Uterus (tissue), 4 donors: Measurements from ENCODE around the gene CDC34. TPM values are rescaled to one million over a fixed set of nuclear protein-coding genes. Genes with fewer than 3 reads are reported as not detected.

ENCODE experiments used
- DNase-seq, 2 donors: peaks; one replicate each; pipeline ENCODE4 v3.0.0-alpha.2; 2019 to 2020
- H3K27ac ChIP-seq, 2 donors: fragments of 200-600 bp; sonication (generic); 1 replicate in 1 of 2; 2 replicates in 1 of 2; pipeline ENCODE4 v1.5.1; 2016 to 2018
- H3K27me3 ChIP-seq, 2 donors: fragments of 200-600 bp; sonication (generic); one replicate each; pipeline ENCODE4 v1.5.1; 2018 to 2019; ENCODE audit warnings: control low read depth in 1 of 2
- H3K36me3 ChIP-seq, 2 donors: fragments of 200-600 bp; sonication (generic); one replicate each; pipeline ENCODE4 v1.5.1; 2019; ENCODE audit warnings: control low read depth in 1 of 2
- H3K4me1 ChIP-seq, 2 donors: fragments of 200-600 bp; sonication (generic); one replicate each; pipeline ENCODE4 v1.5.1; 2018 to 2019; ENCODE audit warnings: control low read depth in 1 of 2
- H3K4me3 ChIP-seq, 2 donors: fragments of 200-600 bp; sonication (generic); 1 replicate in 1 of 2; 2 replicates in 1 of 2; pipeline ENCODE4 v1.5.1; 2018 to 2019; ENCODE audit warnings: mild to moderate bottlenecking in 1 of 2
- H3K9me3 ChIP-seq, 2 donors: fragments of 200-600 bp; sonication (generic); one replicate each; pipeline ENCODE4 v1.5.1; 2019; ENCODE audit warnings: control low read depth in 1 of 2
- POLR2A ChIP-seq, 2 donors: fragments of 450-650 bp; IDR thresholded peaks; one replicate each; pipeline ENCODE4 v1.6.1; 2016; ENCODE audit warnings: antibody characterized with exemption in 2 of 2, mild to moderate bottlenecking in 1 of 2, moderate library complexity in 1 of 2
- intact Hi-C: fragments of 100-400 bp; cut with DNase I; formaldehyde crosslinking; loops from one replicate; pipeline ENCODE4 v1.15.1; 2023; ENCODE audit warnings: low total_unique reads
- total RNA-seq, 4 donors: library from RNA; depleted of rRNA in 3 of 4; stranded (reverse); fragments of >200 nt in 3 of 4; gene quantifications; one replicate each; pipeline versions ENCODE4 v1.1.0 to v1.2.4, GENCODE V29; 2014 to 2023
- TF ChIP-seq, protein P1 (sequence below), 4 experiments: fragments of 200-600 bp in 2 of 4; fragments of 450-650 bp in 2 of 4; sonication (generic) in 2 of 4; IDR thresholded peaks; one replicate each; pipeline ENCODE4 v1.5.1; 2016 to 2019; ENCODE audit warnings: antibody characterized with exemption in 4 of 4, mild to moderate bottlenecking in 2 of 4, moderate library complexity in 1 of 4
- donor health status: DM: yes; HTN: yes; CAD: no.

Gene CDC34
- total RNA-seq, 4 donors from 2014 or later = 44.4 to 459 (median 101) TPM

DNA sequence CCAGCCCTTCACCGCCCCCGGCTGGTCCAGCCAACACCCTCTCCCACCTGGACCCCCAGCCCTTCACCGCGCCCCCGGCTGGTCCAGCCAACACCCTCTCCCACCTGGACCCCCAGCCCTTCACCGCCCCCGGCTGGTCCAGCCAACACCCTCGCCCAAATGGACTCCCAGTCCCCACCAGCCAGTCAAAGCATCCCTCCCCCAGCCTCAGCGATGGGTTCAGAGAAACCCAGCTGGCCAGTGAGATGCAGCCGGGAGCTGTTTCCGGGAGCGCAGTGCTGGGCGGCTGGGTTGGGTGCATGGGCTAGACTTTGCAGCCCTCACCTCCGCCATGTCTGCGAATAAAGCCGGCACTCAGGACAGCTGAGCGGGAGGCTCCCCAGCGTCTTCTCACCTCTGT is 6.5 kb upstream of the CDC34 start:
- no peak for DNase-seq
- intact Hi-C loops = no loop called here
- TF ChIP-seq, protein P1, sequence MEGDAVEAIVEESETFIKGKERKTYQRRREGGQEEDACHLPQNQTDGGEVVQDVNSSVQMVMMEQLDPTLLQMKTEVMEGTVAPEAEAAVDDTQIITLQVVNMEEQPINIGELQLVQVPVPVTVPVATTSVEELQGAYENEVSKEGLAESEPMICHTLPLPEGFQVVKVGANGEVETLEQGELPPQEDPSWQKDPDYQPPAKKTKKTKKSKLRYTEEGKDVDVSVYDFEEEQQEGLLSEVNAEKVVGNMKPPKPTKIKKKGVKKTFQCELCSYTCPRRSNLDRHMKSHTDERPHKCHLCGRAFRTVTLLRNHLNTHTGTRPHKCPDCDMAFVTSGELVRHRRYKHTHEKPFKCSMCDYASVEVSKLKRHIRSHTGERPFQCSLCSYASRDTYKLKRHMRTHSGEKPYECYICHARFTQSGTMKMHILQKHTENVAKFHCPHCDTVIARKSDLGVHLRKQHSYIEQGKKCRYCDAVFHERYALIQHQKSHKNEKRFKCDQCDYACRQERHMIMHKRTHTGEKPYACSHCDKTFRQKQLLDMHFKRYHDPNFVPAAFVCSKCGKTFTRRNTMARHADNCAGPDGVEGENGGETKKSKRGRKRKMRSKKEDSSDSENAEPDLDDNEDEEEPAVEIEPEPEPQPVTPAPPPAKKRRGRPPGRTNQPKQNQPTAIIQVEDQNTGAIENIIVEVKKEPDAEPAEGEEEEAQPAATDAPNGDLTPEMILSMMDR (IDR thresholded peaks at IDR 0.05) = no peak
- no peak for TF ChIP-seq POLR2A (IDR thresholded peaks at IDR 0.05)
- H3K4me3 ChIP-seq = no peak overlapping the region
- no peaks in the 10 kb centered on the region for H3K36me3 ChIP-seq
- no peak overlapping the region for H3K27ac ChIP-seq
- H3K27me3 ChIP-seq = no peaks in the 10 kb centered on the region
- no peaks in the 10 kb centered on the region for H3K9me3 ChIP-seq
- H3K4me1 ChIP-seq = no peaks in the 10 kb centered on the region

DNA sequence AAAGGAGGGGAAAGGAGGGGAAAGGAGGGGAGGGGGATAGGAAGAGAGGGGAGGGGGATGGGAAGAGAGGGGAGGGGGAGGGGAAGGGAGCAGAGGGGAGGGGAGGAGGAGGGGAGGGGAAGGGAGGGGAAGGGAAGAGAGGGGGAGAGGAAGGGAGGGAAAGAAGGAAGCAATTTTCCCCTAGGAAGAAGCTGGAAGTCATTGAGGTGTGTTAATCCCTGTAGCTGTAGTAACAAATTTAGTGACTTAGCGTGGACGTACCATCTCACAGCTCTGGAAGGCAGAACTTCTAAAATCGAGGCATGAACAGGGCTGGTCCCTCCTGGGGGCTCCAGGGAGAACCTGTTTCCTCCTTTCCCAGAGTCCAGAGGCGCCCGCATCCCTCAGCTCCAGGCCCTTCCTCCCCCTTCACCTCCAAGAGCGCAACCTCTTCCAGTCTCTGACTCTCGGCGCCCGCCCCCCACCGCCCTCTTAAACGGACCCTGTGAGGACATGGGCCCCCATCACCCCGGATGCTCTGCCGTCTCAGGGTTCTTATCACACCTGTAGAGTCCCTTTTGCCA is 5.6 kb upstream of the CDC34 start:
- Histone ChIP-seq H3K9me3 (no peaks in the 10 kb centered on the region), H3K27ac (no peak overlapping the region), H3K4me1 (no peaks in the 10 kb centered on the region), H3K27me3 (no peaks in the 10 kb centered on the region), H3K36me3 (no peaks in the 10 kb centered on the region), H3K4me3 (no peak overlapping the region)
- no peak for TF ChIP-seq POLR2A (IDR thresholded peaks at IDR 0.05)
- TF ChIP-seq, protein P1 (IDR thresholded peaks at IDR 0.05) = no peak
- intact Hi-C loops = no loop called here
- DNase-seq = no peak

DNA sequence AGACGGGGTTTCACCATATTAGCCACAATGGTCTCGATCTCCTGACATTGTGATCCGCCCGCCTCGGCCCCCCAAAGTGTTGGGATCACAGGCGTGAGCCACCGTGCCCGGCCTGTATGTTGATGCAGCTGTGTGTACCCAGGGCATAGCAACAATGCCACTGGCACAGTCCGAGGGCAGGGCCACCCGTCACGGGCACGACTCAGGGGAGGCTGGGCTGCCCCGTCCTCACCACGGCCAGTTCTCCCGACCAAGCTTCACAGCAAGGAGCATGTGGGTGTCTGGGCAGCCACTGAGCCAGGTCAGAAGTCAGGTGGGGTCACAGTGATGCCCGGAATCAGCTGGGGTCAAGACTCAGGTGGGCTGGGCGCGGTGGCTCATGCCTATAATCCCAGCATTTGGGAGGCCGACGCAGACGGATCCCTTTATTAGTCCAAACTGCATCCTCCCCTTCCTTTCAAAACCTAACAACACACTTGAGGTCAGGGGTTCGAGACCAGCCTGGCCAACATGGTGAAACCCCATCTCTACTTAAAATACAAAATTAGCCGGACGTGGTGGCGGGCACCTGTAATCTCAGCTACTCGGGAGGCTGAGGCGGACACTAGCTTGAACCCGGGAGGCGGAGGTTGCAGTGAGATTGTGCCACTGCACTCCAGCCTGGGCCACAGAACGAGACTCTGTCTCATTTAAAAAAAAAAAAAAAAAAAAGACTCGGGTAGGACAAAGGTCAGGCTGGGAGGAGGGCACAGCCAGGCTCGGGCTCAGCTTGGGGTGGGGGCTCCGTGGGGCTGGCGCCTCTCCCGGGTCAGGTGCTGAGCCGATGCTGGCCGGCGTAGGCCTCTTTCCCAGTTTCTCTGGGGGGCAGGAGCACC is 1.2 kb upstream of the CDC34 start:
- DNase-seq = peak in 1 of 2 donors; percentile 28
- peak overlapping the region; percentile 93 to 97 for H3K27ac ChIP-seq
- H3K4me3 ChIP-seq = peak overlapping the region; percentile 97 to 98
- peaks cover 0 to 20% of the 10 kb centered on the region in 2 donors for H3K4me1 ChIP-seq
- no peaks in the 10 kb centered on the region for H3K36me3 ChIP-seq
- H3K27me3 ChIP-seq = no peaks in the 10 kb centered on the region
- intact Hi-C loops = no loop called here
- TF ChIP-seq, protein P1 (IDR thresholded peaks at IDR 0.05) = no peak
- no peak for TF ChIP-seq POLR2A (IDR thresholded peaks at IDR 0.05)
- no peaks in the 10 kb centered on the region for H3K9me3 ChIP-seq

DNA sequence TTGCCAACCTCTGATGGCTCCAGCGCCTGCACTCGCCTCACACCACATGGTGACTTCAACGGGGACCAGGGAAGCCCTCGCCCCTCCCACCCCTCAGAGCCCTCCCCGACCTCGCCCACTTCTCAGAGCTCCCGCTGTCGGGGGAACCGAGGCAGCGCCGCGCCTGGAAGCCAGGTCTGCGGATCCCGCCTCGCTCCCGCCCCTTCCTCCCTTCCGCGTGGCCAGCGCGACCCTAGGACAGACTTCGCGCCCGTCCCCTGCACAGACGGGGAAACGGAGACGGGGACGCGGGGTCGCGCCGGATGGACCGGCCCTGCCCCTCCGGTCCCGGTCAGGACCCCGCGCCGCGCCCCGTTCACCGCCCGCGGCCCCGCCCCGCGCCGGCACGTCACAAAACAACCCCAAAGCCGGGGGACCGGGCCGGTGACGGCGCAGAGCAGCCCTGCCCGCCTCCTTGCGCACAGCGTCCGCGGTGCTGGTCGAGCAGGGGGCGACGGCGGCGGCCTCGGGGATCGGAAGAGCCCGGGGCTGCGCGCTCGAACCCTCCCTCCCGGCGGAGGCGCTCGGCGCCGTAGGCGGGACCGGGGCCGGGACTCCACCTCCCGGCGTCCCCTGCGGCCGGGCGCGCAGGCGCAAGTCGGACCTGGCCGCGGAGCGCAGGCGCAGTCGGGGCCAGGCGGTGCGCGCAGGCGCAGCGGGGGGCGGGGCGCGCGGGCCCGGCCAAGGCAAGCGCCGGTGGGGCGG is 379 bp upstream of the CDC34 start:
- Histone ChIP-seq H3K27ac (peak overlapping the region; percentile 93 to 97), H3K36me3 (no peaks in the 10 kb centered on the region), H3K4me1 (peaks cover 0 to 23% of the 10 kb centered on the region in 2 donors), H3K9me3 (no peaks in the 10 kb centered on the region), H3K4me3 (peak overlapping the region; percentile 97 to 98), H3K27me3 (no peaks in the 10 kb centered on the region)
- no peak for TF ChIP-seq POLR2A (IDR thresholded peaks at IDR 0.05)
- TF ChIP-seq, protein P1 (IDR thresholded peaks at IDR 0.05) = peak in 2 of 4 experiments; percentile 24 to 31
- intact Hi-C loops = no loop called here
- DNase-seq = peak; percentile 73 to 89
